Measurements from ENCODE around the gene CENPL. TPM values are rescaled to one million over a fixed set of nuclear protein-coding genes. Genes with fewer than 3 reads are reported as not detected.
A peak's percentile ranks its signal among the peaks of the same experiment; 100 is the strongest.
"Not testable (repeated sequence)": the region's sequence is repeated elsewhere in the genome, so short reads cannot be mapped to it uniquely, and the experiment has no call there.

The CENPL gene
- total RNA-seq, 4 donors from 2014 or later: 0.66 to 19.8 (median 3.9) TPM

- TF ChIP-seq POLR2A (IDR thresholded peaks at IDR 0.05) (no peak), CTCF (IDR thresholded peaks at IDR 0.05) (no peak)
- H3K9me3 ChIP-seq: no peaks in the 10 kb centered on the region
- H3K4me1 ChIP-seq: peaks cover 0 to 33% (median 6%) of the 10 kb centered on the region in 4 donors
- peak overlapping the region in 3 of 4 donors; percentile 4 to 98 (median 97) for H3K27ac ChIP-seq
- H3K27me3 ChIP-seq: no peaks in the 10 kb centered on the region
- no peak for DNase-seq
- H3K36me3 ChIP-seq: peaks cover 0 to 38% (median 0%) of the 10 kb centered on the region in 3 donors
- H3K4me3 ChIP-seq: peak overlapping the region in 2 of 4 donors; percentile 69 to 77
Observed at GRCh38 chr1:173865468-173866164, 40.9 kb upstream of the CENPL start.

GRCh38 chr1:173864179-173864867 is 39.6 kb upstream of the CENPL start:
- peaks cover 0 to 47% (median 0%) of the 10 kb centered on the region in 3 donors for H3K36me3 ChIP-seq
- H3K9me3 ChIP-seq: no peaks in the 10 kb centered on the region
- no peak for DNase-seq
- no peak overlapping the region for H3K4me3 ChIP-seq
- peaks cover 0 to 21% (median 5%) of the 10 kb centered on the region in 4 donors for H3K4me1 ChIP-seq
- TF ChIP-seq POLR2A (IDR thresholded peaks at IDR 0.05) (no peak), CTCF (IDR thresholded peaks at IDR 0.05) (no peak)
- H3K27me3 ChIP-seq: no peaks in the 10 kb centered on the region
- H3K27ac ChIP-seq: no peak overlapping the region

GRCh38 chr1:173863224-173864161 is 38.8 kb upstream of the CENPL start:
- Histone ChIP-seq H3K4me3 (no peak overlapping the region), H3K36me3 (peaks cover 0 to 55% (median 0%) of the 10 kb centered on the region in 3 donors), H3K4me1 (peaks cover 0 to 18% (median 5%) of the 10 kb centered on the region in 4 donors), H3K27me3 (no peaks in the 10 kb centered on the region), H3K27ac (no peak overlapping the region), H3K9me3 (no peaks in the 10 kb centered on the region)
- TF ChIP-seq CTCF (IDR thresholded peaks at IDR 0.05) (no peak), POLR2A (IDR thresholded peaks at IDR 0.05) (no peak)
- DNase-seq: no peak

DNA sequence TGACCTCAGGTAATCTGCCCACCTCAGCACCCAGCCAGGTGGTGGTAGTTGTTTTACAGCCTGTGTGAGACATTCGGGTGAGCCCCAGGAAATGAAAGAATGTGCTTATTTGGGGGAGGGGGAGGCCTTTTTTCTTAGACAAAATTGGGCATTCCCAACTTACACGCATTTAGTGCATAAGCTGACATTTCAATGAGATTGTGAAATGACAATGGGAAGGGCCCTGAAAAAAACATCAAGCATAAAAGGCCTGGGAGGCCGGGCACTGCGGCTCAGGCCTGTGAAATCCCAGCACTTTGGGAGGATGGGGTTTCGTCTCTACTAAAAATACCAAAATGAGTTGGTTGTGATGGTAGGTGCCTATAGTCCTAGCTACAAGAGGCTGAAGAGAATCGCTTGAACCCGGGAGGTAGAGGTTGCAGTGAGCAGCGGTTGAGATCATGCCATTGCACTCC is 38.1 kb upstream of the CENPL start:
- H3K36me3 ChIP-seq: peaks cover 0 to 62% (median 0%) of the 10 kb centered on the region in 3 donors

DNA sequence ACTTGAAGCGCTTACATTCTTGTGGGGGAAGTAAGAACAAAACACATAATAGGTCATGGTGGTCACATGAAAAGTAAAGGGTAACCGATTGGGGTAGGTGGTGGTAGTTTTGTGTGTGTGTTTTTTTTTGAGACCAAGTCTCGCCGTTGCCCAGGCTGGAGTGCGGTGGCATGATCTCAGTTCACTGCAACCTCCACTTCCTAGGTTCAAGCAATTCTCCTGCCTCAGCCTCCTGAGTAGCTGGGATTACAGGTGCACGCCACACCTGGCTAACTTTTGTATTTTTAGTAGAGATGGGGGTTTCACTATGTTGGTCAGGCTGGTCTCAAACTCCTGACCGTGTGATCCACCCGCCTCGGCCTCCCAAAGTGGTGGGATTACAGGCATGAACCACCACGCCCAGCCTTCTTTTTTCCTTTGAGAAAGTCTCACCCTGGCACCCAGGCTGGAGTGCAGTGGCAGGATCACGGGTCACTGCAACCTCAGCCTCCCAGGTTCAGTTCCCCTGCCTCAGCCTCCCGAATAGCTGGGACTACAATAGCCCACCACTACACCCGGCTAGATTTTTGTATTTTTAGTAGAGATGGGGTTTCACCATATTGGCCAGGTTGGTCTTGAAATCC is 37.6 kb upstream of the CENPL start:
- DNase-seq, H3K27ac ChIP-seq, H3K4me3 ChIP-seq, H3K9me3 ChIP-seq, H3K27me3 ChIP-seq: not testable (repeated sequence)
- peaks cover 0 to 18% (median 5%) of the 10 kb centered on the region in 4 donors for H3K4me1 ChIP-seq
- peaks cover 0 to 67% (median 0%) of the 10 kb centered on the region in 3 donors for H3K36me3 ChIP-seq

More for the DNA sequence above, 38.1 kb upstream of the CENPL start:
- no peak for DNase-seq
- no peak overlapping the region for H3K4me3 ChIP-seq
- no peaks in the 10 kb centered on the region for H3K9me3 ChIP-seq
- no peaks in the 10 kb centered on the region for H3K27me3 ChIP-seq
- H3K4me1 ChIP-seq: peaks cover 0 to 18% (median 5%) of the 10 kb centered on the region in 4 donors
- no peak overlapping the region for H3K27ac ChIP-seq
- no peak for TF ChIP-seq POLR2A (IDR thresholded peaks at IDR 0.05)
- no peak for TF ChIP-seq CTCF (IDR thresholded peaks at IDR 0.05)

Data from Peyer's patch (tissue), 4 donors.